Stimulated activated CD4-positive, alpha-beta T cell treated with anti-CD3 and anti-CD28 coated beads, Interleukin-1b, Interleukin-23, amount 100 ng/mL, for 1 hour (primary cell): ENCODE measurements around the gene CLDN20.
"Not testable (repeated sequence)": the region's sequence is repeated elsewhere in the genome, so short reads cannot be mapped to it uniquely, and the experiment has no call there.

Experiments
- DNase-seq, 2 donors: peaks; one replicate each; pipeline ENCODE4 v3.0.0-alpha.2; 2020; ENCODE audit warnings: low read depth in 2 of 2

Gene CLDN20

GRCh38 chr6:155245193-155245592, 18.6 kb upstream of the CLDN20 start:
- no peak for DNase-seq

GRCh38 chr6:155245831-155246230, 18.0 kb upstream of the CLDN20 start:
- no peak for DNase-seq

GRCh38 chr6:155246825-155247224, 17.0 kb upstream of the CLDN20 start:
- no peak for DNase-seq

- DNase-seq = no peak
Observed at GRCh38 chr6:155247618-155248007, 16.2 kb upstream of the CLDN20 start.

GRCh38 chr6:155248008-155249001, 15.5 kb upstream of the CLDN20 start:
- no peak for DNase-seq

- DNase-seq = no peak
Observed at GRCh38 chr6:155250701-155251381, 13.0 kb upstream of the CLDN20 start.

GRCh38 chr6:155252581-155252980, 11.2 kb upstream of the CLDN20 start:
- DNase-seq = no peak

GRCh38 chr6:155253337-155253736, 10.5 kb upstream of the CLDN20 start:
- no peak for DNase-seq

GRCh38 chr6:155254139-155254538, 9.7 kb upstream of the CLDN20 start:
- DNase-seq = no peak

- DNase-seq = no peak
Observed at GRCh38 chr6:155256122-155256795, 7.6 kb upstream of the CLDN20 start.

- DNase-seq = no peak
Observed at GRCh38 chr6:155257796-155258195, 6.0 kb upstream of the CLDN20 start.

GRCh38 chr6:155259204-155259603, 4.6 kb upstream of the CLDN20 start:
- DNase-seq = no peak

GRCh38 chr6:155259897-155260296, 3.9 kb upstream of the CLDN20 start:
- no peak for DNase-seq

- no peak for DNase-seq
Observed at GRCh38 chr6:155260686-155261085, 3.1 kb upstream of the CLDN20 start.

- no peak for DNase-seq
Observed at GRCh38 chr6:155261111-155261900, 2.5 kb upstream of the CLDN20 start.

GRCh38 chr6:155262655-155263054, 1.2 kb upstream of the CLDN20 start:
- no peak for DNase-seq

- DNase-seq = no peak
Observed at GRCh38 chr6:155264693-155265320, 994 bp downstream of the CLDN20 start.

GRCh38 chr6:155265843-155266535, 2.2 kb downstream of the CLDN20 start:
- no peak for DNase-seq

GRCh38 chr6:155267411-155267810, 3.6 kb downstream of the CLDN20 start:
- DNase-seq = no peak

GRCh38 chr6:155268088-155268867, 4.5 kb downstream of the CLDN20 start:
- not testable (repeated sequence) for DNase-seq
